Measurements from ENCODE around the gene ABCG1.
A peak's percentile ranks its signal among the peaks of the same experiment; 100 is the strongest.

Gene ABCG1

GRCh38 chr21:42306366-42307035 lies 87.6 kb downstream of the ABCG1 start:
- ATAC-seq, result no peak

GRCh38 chr21:42307106-42307505 lies 88.2 kb downstream of the ABCG1 start:
- DNase-seq (no peak), ATAC-seq (no peak)

More at GRCh38 chr21:42306366-42307035, 87.6 kb downstream of the ABCG1 start:
- no peak for DNase-seq

DNA sequence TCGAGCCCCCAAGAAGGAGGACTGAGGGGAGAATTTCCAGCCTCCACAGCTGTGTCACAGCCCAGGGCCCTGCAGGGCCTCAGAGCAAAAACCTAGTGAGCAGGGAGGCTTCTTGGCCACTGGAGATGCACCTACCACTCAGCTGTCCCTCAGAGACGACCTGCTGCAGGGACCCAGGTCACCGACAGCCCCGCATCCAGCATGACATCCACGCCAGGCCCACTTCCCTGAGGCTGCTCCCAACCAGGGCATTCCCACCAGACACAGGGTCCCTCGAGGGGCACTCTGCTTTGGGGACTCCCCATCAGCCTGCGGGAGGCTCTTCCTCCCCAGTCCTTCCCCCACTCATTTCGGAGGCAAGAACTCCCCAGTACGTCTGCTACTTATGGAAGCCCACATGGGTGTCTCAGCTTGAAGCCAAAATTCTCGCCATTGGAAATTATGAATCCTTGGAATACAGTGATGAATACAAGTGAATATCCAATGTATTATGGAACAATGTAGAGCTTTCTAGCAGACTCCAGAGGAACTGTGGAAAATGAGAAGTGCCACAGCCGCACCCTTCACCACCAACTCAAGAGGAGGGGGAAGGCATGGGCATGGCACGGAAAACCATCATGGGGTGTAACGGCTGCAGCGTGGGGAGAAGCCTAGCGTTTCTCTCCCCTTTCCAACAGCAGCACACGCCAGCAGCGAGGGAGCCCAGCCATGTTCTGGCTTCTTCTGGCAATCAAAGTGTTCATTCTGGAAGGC lies 89.4 kb downstream of the ABCG1 start:
- DNase-seq (no peak), ATAC-seq (no peak)

GRCh38 chr21:42308914-42309752 lies 90.2 kb downstream of the ABCG1 start:
- DNase-seq, result no peak
- ATAC-seq, result no peak

DNA sequence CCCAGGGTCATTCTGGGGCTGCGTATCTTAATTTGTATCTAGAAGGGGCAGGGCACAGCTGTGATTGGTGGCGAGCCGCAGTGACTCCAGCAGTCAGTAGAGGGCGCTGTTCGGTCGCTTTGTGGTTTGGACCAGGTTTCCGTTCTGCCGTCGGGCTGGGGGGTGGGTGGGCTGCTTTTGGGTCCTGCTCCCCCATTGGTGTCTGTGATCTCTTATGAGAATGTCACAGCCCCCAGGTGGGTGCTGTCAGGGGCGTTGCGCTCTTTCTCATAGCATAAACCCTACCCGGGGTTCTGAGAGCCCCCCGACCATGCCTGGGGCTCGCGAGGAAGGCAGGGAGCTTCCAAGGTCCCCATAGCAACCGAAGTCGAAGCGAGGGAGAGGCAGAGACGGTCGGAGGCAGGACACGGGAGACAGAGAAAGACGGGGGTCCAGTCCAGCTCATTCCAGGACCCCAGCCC lies 90.8 kb downstream of the ABCG1 start:
- DNase-seq, result peak; percentile 80
- ATAC-seq, result peak; percentile 55

DNA sequence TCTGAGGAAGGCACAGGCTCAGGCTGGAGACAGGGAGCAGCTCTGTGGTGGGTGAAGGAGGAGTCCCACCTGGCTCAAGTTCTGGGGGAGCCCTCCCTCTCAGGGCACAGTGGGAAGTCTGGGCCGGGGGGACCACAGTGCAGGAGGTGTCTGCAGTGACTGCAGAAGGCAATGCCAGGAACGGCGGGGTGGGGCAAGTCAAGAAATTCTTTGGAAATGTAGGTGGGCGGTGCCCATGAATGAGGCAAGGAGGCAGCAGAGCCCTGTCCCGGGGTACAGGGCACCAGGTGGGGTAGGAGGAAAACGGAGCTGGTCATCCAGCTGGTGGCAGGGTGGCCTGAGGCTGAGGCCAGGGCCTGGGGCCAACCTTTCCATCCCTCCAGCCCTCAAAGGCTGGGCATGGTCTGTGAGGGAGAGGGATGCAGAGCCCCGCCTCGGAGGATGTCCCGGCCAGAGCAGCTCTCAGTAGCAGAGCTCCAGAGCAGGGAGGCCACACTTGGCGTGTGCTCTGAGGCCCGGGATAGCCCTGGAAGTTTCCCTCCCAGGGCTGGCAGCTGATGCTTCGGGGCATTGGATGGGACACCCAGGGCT lies 91.6 kb downstream of the ABCG1 start:
- no peak for DNase-seq
- no peak for ATAC-seq

DNA sequence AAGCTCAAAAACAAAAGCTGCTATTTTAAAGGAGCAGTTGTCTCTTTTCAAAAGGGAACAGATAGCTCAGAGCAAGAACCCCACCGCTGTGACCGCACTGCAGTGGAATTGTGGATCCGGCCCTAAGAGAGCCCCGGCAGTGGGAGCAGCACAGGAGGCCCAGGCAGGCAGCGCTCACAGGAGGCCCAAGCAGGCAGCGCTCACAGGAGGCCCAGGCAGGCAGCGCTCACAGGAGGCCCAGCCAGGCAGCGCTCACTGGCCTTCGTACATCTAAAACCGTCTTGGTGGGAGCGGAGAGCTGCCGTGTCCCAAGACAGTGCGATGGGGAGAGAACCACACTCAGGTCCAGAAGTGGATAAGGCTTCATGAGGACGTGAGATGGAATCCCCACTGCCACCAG lies 92.2 kb downstream of the ABCG1 start:
- ATAC-seq, result no peak

GRCh38 chr21:42311816-42312625 lies 93.1 kb downstream of the ABCG1 start:
- ATAC-seq (no peak), DNase-seq (no peak)

More for the DNA sequence above, 92.2 kb downstream of the ABCG1 start:
- DNase-seq, result no peak

- ATAC-seq, result no peak
- no peak for DNase-seq
Observed at GRCh38 chr21:42312626-42313104, 93.7 kb downstream of the ABCG1 start.

DNA sequence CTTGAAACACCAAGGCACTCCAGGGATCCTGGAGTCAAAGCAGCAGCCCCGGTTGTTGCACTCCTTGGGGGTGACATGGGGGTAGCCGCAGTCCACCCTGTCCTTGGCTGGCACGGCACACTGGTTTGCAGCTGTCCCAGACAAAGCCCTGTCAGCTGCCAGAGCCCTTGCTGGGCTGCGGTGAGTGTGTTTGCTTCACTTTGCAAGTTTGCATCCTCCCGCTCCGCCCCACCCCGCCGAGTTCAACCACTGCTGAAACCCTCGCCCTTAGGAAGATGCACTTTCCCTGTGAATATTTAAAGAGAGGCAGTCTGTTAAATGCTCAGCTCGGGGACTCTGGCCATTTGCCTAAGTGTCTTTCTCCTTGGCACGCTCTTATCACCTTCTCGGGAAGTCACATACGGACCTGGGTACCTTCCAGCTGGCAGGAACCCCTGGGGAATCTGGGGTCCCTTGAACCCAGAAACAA lies 94.6 kb downstream of the ABCG1 start:
- no peak for ATAC-seq

DNA sequence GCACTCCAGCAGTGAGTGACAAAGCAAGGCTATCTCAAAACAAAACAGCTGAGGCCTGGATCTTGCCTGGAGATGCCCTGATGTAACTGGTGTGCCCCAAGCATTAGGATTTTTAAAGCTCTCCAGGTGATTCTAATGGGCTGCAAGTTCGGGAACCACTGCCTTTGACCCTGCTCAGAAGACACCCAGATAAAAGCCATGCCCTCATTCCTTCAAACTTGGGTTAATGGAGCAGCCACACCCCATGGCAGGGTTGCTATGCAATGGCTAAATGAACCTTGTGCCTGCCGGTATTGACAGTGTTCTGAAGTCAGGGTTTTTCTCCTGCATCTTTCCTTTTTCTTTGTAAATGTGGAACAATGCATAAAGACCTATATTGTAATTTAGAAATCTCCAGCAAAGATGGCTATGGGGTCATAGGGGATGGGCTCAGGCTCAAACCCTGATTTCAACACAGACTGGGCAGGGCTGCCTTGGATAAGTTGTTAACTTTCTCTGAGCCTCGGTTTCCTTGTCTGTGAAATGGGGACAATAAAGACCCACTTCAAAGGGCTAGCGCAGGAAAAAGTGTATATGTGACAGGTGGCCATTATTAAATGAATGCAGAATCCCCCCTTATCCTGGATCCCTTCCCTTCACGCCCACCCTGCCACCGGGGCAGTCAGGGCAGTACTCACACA lies 95.8 kb downstream of the ABCG1 start:
- ATAC-seq, result no peak
- DNase-seq, result no peak

More for the DNA sequence above, 94.6 kb downstream of the ABCG1 start:
- DNase-seq, result no peak

GRCh38 chr21:42315296-42315891 lies 96.5 kb downstream of the ABCG1 start, which contains the start of gene TFF3:
Gene TFF3, minus strand, starts transcription at chr21:42315409. Its CDS starts 35 bp downstream, at chr21:42315374.
- ATAC-seq (no peak), DNase-seq (no peak)

DNA sequence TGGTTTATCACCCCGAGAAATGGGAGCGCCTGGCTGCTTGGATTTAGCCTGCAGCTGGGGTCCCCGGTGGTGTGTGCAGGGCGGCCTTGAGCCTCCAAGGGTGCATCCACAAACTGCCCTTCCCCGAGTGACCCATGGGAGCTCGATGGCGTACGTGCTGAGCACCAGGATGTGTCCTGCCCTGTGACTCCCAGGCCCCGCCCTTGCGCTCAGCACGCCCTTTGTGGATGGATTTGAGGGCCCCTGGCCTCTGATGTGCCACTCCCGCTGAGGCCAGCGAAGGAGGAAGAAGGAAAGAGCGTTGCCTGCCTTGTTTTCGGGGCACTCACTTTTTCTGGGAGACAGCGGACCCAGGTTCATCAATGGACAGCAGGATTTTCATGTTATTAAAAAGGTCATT lies 98.0 kb downstream of the ABCG1 start:
- no peak for ATAC-seq

GRCh38 chr21:42317341-42317741 lies 98.4 kb downstream of the ABCG1 start:
- DNase-seq, result no peak
- no peak for ATAC-seq

More for the DNA sequence above, 98.0 kb downstream of the ABCG1 start:
- DNase-seq, result no peak

DNA sequence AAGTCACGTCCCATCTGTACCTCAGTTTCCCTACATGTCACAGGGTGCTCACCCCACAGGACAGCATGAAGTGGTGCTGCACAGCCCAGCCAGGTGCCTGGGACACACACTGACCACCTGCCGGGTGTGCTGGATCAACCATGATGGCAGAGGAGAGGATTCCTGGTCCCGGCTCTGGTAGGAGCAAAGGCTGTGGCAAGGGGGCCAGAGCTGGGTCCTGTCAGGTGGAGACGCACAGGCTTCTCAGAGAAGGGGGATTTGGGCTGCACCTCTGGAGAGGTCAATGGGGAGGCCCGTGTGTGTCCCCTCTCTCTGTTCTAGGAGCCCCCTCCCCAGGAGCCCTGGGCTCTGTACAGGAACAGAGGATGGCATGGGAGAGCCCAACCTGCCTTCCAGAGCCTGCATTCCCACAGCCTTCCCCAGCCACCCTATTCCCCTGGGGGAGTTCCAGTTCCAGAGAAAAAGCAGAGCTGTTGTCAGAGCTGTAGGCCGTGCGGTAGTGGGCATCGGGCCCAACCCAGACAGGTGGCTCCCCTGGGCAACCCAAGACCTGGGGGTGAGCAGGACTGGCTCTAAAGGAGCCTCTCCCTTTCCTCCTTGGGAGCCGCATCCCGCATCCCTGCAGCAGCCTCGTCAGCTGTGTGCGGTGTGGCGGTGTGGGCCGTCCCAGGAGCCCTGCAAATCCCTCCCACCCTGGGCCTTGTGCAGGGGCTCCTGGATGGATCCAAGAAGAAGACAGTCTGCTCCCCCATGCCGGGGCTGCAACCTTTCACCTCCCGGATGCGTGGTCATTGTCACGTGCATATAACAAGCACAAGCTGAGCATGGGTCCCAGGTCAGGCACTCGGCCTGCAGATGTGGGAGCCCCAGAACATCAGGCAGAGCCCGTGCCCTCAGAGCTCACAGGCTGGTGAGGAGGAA lies 99.1 kb downstream of the ABCG1 start:
- ATAC-seq, result no peak
- DNase-seq, result no peak

DNA sequence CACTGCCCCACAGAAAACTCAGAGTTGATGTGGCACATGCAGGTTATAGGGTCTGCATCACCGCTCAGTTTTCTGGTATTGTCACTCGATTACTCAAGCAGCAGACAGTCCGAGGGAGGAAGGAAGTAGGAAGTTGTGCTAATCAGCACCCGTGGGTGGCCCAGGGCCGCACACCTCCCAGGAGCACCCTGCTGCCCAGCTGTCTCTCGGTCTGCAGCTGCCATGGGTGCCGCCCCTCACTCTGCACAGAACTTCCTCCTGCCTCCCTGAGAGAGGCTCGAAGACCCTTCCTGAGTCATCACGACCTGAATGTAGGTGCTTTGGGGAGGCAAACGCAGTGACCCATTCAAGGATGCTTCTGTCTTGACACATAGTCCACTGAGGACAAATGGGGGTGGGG lies 100.4 kb downstream of the ABCG1 start:
- DNase-seq (no peak), ATAC-seq (no peak)

DNA sequence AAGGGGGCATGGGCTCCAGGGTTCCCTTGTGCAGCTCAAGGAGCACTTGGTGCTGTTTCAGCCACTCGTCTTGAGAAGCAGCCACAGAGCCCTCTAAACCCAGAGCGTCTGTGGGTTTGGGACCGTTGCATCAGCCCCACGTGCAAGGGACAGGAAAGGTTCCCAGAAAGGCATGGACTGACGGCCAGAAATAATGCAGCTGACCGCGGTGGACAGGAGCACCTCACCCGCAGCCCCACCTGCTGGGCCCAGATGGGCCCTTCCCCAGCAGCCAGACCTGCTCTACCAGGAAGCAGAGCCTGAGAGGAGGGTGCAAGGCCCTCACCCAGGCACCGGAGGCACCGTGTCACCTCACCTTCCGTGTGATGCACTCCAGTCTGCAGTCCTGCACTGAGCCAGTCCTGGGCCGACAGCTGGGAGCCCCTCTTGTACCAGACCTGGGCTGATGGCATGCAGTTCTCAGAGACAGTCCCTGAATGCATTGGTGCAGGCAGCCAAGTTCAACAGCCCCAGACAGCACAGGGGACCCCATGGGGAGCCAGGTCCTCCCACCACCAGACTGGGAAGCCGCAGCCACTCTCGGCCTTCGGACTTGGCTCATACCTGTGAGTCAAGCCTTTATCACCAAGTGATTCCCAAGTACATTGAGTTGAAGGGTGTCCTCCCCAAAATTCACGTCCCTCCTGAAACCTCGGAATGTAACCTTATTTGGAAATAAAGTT lies 101.1 kb downstream of the ABCG1 start:
- DNase-seq (no peak), ATAC-seq (no peak)

- DNase-seq (no peak), ATAC-seq (no peak)
Observed at GRCh38 chr21:42320791-42321190, 101.9 kb downstream of the ABCG1 start.
